ENCODE measurements around the gene HERC4.

Gene HERC4

GRCh38 chr10:68096913-68097516 lies 21.9 kb upstream of the HERC4 start:
- peak; percentile 93 for DNase-seq (ENCODE audit: low read depth)
- in situ Hi-C loops (cut with HindIII; ENCODE audit: low sequenced_read_pairs) = no loop called here
- no peak overlapping the region for H3K4me3 ChIP-seq (ENCODE audit: low read depth, low read length)
- TF ChIP-seq CTCF (IDR thresholded peaks at IDR 0.05; ENCODE audit: low read depth, low read length, missing control alignments) = no peak

GRCh38 chr10:68095153-68095552 lies 20.1 kb upstream of the HERC4 start:
- TF ChIP-seq CTCF (IDR thresholded peaks at IDR 0.05; ENCODE audit: low read depth, low read length, missing control alignments) = no peak
- no peak overlapping the region for H3K4me3 ChIP-seq (ENCODE audit: low read depth, low read length)
- DNase-seq (ENCODE audit: low read depth) = no peak
- in situ Hi-C loops (cut with HindIII; ENCODE audit: low sequenced_read_pairs) = no loop called here

- no peak overlapping the region for H3K4me3 ChIP-seq (ENCODE audit: low read depth, low read length)
- in situ Hi-C loops (cut with HindIII; ENCODE audit: low sequenced_read_pairs) = no loop called here
- DNase-seq (ENCODE audit: low read depth) = no peak
- no peak for TF ChIP-seq CTCF (IDR thresholded peaks at IDR 0.05; ENCODE audit: low read depth, low read length, missing control alignments)
Measured at GRCh38 chr10:68092512-68092911, 17.4 kb upstream of the HERC4 start.

- in situ Hi-C loops (cut with HindIII; ENCODE audit: low sequenced_read_pairs) = no loop called here
- H3K4me3 ChIP-seq (ENCODE audit: low read depth, low read length) = no peak overlapping the region
- no peak for TF ChIP-seq CTCF (IDR thresholded peaks at IDR 0.05; ENCODE audit: low read depth, low read length, missing control alignments)
- DNase-seq (ENCODE audit: low read depth) = no peak
Measured at GRCh38 chr10:68090586-68090985, 15.5 kb upstream of the HERC4 start.

GRCh38 chr10:68088740-68089139 lies 13.7 kb upstream of the HERC4 start:
- in situ Hi-C loops (cut with HindIII; ENCODE audit: low sequenced_read_pairs) = no loop called here
- no peak for TF ChIP-seq CTCF (IDR thresholded peaks at IDR 0.05; ENCODE audit: low read depth, low read length, missing control alignments)
- no peak for DNase-seq (ENCODE audit: low read depth)
- no peak overlapping the region for H3K4me3 ChIP-seq (ENCODE audit: low read depth, low read length)

GRCh38 chr10:68087685-68088401 lies 12.8 kb upstream of the HERC4 start:
- no peak overlapping the region for H3K4me3 ChIP-seq (ENCODE audit: low read depth, low read length)
- no peak for TF ChIP-seq CTCF (IDR thresholded peaks at IDR 0.05; ENCODE audit: low read depth, low read length, missing control alignments)
- no peak for DNase-seq (ENCODE audit: low read depth)
- in situ Hi-C loops (cut with HindIII; ENCODE audit: low sequenced_read_pairs) = no loop called here

All from astrocyte of the cerebellum (primary cell).